Hepatic stellate cell (primary cell): ENCODE data around the gene SOX13.
A peak's percentile ranks its signal among the peaks of the same experiment; 100 is the strongest.
"Not testable (repeated sequence)": the region's sequence is repeated elsewhere in the genome, so short reads cannot be mapped to it uniquely, and the experiment has no call there.

ENCODE experiments used
- DNase-seq: peaks from one replicate; pipeline ENCODE4 v3.0.0; 2011; ENCODE audit warnings: low spot score

SOX13 gene

DNA sequence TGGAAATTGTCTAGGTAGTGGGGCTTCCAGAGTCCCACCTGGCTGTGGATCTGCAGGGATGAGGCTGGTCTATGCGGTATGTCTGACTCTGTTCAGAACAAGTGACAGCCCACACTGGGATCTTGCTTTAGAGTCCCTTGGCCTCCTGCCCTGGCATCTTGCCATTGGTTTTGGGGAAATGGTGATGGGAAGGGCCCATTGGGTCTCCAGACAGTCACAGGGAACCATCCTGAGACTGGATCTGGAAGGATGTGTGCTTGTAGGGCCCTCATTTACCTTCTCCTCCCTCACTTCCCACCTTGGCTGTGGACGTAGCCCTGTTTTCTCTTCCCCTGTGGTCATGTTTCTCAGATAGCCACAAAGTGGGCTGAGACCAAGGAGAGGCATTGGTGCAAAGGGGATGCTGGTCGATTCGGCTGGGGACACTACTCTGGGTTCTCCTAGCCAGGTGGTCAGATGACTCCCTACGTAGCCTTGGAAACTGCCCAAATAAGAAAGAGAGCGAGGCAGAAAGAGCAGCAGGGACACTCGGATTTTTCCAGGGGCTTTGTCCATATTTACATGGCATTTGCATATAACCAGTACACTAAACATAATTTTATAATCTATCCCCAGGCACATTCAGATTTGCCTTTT is 15.1 kb downstream of the SOX13 start:
- no peak for DNase-seq

DNA sequence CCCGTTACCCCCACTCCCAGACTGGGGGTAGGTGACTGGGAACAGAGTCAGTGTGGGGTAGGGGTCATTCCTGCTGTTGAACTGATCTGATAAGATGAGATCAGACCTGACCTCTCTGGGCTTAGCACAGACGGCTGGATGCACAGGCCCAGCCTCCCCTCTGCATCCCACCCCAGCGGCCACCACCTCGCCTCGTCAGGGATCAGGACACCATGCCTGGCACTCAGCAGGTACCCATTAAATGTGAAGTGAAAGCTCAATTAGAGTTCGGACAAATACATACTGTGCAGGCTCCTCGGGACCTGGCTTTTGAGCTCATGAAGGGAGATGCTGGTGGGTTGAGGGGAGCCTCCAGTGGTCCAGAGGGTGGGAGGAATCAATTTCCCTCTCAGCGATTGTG is 15.7 kb downstream of the SOX13 start:
- no peak for DNase-seq

- DNase-seq: no peak
Observed at GRCh38 chr1:204089044-204089751, 16.3 kb downstream of the SOX13 start.

DNA sequence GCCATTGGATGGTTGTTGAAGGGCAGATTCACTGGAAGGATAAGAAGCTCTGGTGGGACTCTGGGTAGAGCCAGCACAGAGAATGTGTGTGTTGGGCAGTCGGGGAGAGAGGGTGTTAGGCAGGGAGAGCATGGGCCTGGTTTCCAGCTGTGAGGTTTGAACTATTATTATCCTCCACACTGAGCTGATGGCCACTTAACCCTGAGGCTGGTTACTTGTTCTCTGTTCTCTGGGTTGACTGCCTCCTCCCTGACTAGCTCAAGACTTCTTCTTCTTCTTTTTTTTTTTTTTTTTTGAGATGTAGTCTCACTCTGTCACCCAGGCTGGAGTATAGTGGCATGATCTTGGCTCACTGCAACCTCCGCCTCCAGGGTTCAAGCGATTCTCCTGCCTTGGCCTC is 17.2 kb downstream of the SOX13 start:
- DNase-seq: not testable (repeated sequence)

DNA sequence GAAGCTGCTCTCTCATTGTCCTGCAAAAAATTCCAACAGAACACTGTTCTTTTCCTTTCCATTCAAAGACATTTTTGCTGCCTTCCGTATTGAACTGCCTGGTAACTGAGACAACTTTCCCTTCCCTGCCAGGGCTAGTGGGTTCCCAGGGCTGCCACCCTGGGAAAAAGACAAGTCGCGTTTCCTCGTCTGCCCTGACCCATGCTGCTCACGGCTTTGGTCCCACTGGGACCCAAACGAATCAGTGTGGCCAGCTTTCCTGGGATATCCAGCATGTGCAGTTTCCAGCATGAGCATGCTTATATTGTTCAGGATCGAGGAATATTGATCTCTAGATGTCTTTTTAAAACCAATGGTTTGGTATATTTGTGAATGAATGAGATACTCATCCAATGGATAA is 18.2 kb downstream of the SOX13 start:
- no peak for DNase-seq

DNA sequence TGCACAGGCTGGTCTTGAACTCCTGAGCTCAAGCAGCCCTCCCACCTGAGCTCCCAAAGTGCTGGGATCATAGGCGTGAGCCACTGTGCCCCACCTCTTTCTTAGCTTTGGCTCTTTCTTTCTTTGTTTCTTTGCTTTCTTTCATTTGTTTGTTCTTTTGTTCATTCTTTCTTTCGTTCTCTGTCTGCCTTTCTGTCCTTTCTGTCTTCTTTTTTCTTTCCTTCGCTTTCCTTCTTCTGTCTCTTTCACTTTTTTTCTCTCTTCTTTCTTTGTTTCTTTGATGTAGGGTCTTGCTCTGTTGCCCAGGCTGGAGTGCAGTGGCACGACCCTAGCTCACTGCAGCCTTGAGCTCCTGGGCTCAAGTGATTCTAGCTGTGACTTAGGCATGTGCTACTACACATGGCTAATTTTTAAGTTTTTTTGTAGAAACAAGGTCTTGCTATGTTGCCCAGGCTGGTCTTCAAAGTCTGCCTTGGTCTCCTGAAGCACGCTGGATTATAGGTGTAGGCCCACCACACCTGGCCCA is 18.9 kb downstream of the SOX13 start:
- DNase-seq: no peak

DNA sequence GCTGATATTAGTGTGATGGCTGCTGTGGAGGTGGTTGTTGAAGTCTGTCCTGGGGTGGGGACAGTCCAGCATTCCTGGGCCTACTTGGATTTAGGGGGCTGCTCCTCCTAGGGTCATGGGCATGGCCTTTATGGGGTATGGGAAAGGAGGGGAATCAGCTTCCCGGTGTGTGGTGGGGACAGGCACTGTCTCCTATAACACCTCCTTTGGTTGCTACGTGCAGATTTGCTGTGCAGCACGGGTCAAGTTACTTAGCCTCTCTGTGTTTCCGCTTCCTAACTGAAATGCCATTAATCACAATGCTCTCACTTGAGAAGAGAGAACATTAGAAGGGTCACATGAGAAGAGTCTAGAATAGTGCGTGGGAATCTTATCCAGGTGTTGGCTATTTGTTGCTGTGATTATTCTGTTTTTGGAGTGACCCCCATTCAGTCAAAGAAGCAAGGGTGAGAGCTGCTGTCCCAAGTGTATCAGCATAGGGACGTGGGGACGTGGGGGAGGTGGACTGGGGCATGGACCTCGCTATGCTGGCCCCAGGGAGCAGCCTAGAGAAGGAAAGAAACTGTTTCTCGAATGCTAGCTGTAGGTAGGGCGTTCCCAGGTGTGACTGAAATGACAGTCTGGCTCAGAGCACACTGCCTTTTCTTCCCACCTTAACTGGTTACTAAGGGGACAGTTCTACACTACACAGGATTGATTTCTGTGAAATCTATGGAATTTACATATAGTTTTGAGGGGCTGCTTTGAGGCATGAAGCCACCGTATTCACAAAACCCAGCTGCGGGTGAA is 19.9 kb downstream of the SOX13 start:
- DNase-seq: no peak

GRCh38 chr1:204093421-204093717 is 20.5 kb downstream of the SOX13 start:
- DNase-seq: no peak

GRCh38 chr1:204093781-204094180 is 20.9 kb downstream of the SOX13 start:
- DNase-seq: no peak

DNA sequence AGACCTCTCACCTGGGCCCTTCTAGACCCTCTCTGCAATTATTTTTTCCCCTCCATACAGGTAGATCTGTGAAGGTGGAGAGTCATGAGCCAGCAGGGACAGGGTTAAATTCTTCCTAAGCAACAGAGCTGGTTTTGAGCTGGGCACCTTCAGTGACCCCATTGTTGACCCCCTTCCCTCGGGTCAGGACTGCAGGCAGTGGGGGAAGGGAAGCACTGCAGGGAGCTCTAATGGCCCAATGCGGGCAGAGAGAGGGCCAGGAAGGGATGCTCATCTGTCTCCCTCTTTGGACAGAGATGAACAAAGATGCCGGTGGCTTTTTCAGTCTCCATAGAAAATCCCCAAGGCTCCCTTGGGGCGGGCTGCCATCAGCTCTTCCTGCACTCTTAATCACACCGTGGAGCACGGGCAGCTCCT is 21.4 kb downstream of the SOX13 start:
- DNase-seq: no peak

DNA sequence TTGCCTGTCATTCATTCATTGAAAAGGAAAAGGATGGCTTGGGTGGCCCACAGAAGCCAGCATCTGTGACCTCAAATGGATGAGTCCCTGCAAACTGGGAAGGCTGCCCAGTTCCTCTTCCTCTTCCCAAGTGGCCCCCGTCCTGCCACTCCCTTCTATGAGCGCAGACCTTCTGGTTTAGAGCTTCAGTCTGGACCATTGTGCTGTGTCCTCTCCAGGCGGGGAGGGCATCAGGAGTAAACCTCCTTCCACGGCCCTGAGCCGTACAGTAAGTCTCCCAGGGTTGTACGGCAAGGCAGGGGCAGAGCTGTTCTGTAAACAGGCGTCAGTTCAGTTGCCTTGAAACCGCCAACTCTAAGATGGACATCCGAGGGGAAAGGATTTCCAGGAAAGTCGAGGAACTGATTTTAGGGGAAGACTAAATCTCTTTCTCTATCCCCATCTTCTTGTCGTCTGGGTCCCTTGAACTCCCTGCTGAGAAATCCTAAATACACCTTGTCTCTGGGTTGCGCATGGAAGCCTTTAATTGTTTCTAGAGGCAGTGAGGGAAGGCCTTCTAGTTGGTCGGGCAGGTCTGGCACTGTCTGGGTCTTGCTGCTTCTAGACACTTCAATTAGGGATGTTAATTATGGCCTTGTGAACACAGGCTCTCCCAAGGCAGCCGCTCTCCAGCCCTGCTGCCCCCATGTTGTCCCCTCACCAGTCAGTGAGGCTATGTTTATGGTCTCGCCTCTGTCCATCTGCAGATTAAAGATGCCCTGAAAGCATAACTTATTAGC is 22.1 kb downstream of the SOX13 start:
- no peak for DNase-seq

- no peak for DNase-seq
Observed at GRCh38 chr1:204096931-204097330, 24.0 kb downstream of the SOX13 start.

DNA sequence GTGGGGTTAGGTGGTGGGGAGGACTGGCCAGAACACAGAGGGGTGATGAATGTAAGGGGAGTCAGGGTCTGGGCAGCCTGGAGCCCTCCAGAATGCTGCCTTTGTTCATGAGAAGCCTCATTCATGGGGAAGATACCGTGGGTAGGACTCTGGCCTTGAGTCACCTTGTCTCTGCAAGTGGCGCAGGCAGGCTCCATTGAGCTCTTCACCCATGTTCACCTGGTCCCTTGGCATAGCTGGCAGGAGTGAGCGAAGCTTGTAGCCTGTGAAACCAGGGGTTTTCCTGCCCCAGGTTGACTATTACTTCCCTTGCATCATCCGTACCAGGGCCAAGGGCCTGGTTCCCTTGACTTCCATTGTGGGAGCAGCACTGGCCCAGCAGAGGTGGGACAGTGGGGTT is 25.8 kb downstream of the SOX13 start:
- no peak for DNase-seq

- DNase-seq: not testable (repeated sequence)
Observed at GRCh38 chr1:204099754-204100153, 26.8 kb downstream of the SOX13 start.

DNA sequence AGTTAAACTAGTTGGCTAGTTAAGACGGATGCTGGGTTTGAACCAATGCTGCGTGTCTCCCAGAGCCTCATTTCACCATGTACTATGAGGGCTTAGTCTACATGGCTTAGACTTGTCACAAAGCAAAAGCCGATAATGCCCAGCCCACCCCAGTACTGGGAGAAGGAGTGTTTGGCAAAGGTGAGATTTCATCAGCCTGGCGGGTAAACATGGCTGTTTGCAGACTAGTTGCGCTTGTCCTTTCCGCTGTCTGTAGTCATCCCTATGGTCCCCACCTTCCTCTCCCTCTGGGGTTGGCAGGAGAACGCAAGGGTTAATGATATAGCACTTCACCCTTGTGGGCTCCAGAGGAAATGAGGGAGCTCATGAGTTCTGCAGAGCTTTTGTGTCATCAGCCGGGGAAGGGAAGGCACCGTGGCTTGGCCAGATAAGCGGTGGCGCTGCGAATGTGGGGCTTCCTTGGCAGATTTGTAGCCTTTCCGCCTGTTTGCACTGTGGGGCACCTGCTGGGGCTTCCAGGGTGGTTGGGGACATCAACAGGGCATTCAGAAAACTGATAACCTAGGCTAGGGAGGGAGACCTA is 29.2 kb downstream of the SOX13 start:
- no peak for DNase-seq

- DNase-seq: no peak
Observed at GRCh38 chr1:204102739-204103430, 30.0 kb downstream of the SOX13 start.

DNA sequence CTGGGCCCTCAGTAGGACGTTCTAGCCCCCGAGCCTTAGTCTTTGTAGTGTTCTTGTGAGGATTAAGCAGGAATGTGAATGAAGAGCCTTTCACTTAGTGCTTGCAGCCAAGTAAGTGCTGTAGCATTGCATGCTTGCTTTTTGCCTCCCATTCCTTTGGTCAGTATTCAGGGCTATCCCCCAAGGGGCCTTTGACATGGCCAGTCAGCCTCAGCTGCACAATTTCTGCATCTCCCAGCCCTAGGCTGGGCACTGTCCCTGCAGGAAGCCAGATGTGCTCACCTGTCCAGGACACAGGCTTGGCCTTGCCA is 30.5 kb downstream of the SOX13 start:
- DNase-seq: no peak

DNA sequence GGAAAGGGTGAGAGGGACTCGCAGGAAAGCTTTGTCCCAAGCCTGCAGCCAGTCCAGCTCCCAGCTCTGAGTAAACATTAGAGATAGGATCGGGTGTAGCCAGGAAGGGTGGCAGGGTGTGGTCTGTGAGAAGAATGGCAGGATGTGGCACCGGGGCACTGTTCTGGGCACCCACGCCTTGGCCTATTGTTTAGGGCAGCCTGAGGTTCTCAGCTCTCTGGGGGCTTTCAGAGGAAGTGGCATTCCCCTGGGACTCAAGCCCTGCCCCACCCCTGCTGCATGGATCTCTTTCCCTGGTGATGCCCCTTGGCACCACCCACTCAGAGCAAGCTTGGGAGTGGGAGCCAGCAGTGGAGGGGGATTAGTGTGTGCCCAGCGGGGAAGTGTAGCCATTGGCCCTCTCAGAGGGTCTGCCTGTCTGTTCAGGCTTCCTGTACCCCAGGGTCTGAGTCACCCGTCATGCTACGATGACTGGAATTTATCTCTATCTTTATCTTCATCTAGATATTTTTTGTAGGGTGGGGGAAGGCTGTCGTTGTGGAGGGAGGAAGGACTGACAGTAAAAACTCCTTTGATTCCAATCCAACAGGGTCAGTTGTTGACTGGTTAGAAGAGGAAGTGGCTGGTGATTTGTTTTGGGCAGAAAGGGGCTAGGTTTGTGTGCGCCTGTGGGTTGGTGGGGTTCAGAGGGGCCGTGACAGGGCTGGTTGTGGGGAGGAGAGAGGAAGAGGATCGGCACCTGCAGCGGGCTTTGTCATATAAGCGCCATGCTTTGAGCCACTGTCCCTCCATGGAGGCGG is 31.6 kb downstream of the SOX13 start:
- peak; percentile 53 for DNase-seq

DNA sequence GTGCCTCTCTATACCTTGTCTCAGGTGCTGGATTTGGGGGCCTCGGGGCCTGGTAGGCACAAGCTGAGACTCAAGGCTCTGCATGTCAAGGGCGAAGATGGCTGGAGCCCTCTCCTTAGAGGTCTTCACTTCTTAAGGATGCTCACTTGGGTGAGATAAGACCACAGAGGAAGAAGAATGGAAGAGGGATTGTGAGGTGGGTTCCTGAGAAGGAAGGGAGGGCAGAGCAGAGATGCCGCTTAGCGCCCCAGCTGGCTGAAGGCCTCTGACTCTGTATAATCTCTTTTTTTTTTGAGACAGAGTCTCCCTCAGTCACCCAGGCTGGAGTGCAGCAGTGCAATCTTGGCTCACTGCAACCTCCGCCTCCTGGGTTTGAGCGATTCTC is 32.2 kb downstream of the SOX13 start:
- no peak for DNase-seq

GRCh38 chr1:204106825-204107224 is 33.9 kb downstream of the SOX13 start:
- no peak for DNase-seq

DNA sequence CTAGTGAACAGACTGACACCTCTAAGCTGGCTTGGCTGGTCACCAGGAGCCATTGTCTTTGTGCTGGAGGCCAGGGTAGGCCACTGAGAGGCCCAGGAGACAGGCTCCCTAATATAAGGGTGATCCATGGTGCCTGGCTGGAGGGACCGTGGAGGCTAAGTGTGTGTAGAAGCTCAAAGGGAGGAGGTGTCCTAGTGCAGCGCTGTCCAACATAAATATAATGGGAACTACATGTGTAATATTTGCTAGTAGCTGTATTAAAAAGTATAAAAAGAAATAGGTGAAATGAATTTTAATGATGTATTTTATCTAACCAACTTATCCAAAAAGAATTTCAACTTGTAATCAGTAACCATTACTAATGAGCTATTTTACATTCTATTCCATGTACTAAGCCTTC is 35.0 kb downstream of the SOX13 start:
- DNase-seq: no peak
